Upper lobe of right lung (tissue), 1 donor: ENCODE results near the gene ELAVL3. TPM values are rescaled to one million over a fixed set of nuclear protein-coding genes. Genes with fewer than 3 reads are reported as not detected.

Source experiments
- ATAC-seq: fragments of 200-7000 bp; cut with Tn5 transposase; one replicate; pipeline ENCODE4 v1.9.1; 2020; ENCODE audit warnings: mild to moderate bottlenecking, moderate library complexity
- DNase-seq: peaks from one replicate; pipeline ENCODE4 v3.0.0-alpha.2; 2020
- H3K27ac ChIP-seq: fragments of 200-600 bp; one replicate; pipeline ENCODE4 v1.8.0; 2022
- H3K27me3 ChIP-seq: fragments of 200-600 bp; one replicate; pipeline ENCODE4 v1.8.0; 2022; ENCODE audit warnings: mild to moderate bottlenecking
- H3K36me3 ChIP-seq: fragments of 200-600 bp; one replicate; pipeline ENCODE4 v1.8.0; 2022
- H3K4me1 ChIP-seq: fragments of 200-600 bp; one replicate; pipeline ENCODE4 v1.8.0; 2022
- H3K4me3 ChIP-seq: fragments of 200-600 bp; one replicate; pipeline ENCODE4 v1.8.0; 2022; ENCODE audit warnings: mild to moderate bottlenecking
- H3K9me3 ChIP-seq: fragments of 200-600 bp; one replicate; pipeline ENCODE4 v1.8.0; 2022
- CTCF ChIP-seq: fragments of 200-600 bp; IDR thresholded peaks from one replicate; pipeline ENCODE4 v1.8.0; 2022; ENCODE audit warnings: antibody characterized with exemption
- intact Hi-C: fragments of 100-400 bp; cut with DNase I; formaldehyde crosslinking; loops from one replicate; pipeline ENCODE4 v1.11.0; 2022
- long read RNA-seq: library from polyadenylated mRNA; unstranded; transcript quantifications from one replicate; pipeline ENCODE4 v2.0.0, GENCODE V29; 2021
- total RNA-seq: library from RNA; stranded (reverse); fragmentation: NEBNext Ultra II Directional; extraction: Animal tissue kit (Norgen Biotek cat#: 25700); gene quantifications from one replicate; pipeline ENCODE4 v1.2.1, GENCODE V29; 2021
- donor health status: DM: no; HTN: yes; CAD: no; lungs with severe emphysema.

Gene ELAVL3
- not detected for total RNA-seq
- long read RNA-seq = 0 reads

GRCh38 chr19:11480715-11481533 lies at the start of gene ELAVL3:
Gene ELAVL3, minus strand, starts transcription at chr19:11481046. Its CDS starts 438 bp downstream, at chr19:11480608.
- no peak within 1 kb of the TSS for H3K27ac ChIP-seq
- DNase-seq = no peak
- no peak within 1 kb of the TSS for H3K4me3 ChIP-seq
- no peaks in the 10 kb centered on the region for H3K9me3 ChIP-seq
- H3K27me3 ChIP-seq = peaks cover 41% of the 10 kb centered on the region
- ATAC-seq = no peak
- no peak for TF ChIP-seq CTCF
- intact Hi-C loops = no loop called here
- H3K36me3 ChIP-seq = no peaks in the 10 kb centered on the region
- peaks cover 17% of the 10 kb centered on the region for H3K4me1 ChIP-seq

- Histone ChIP-seq H3K4me1 (peaks cover 12% of the 10 kb centered on the region), H3K27ac (no peak overlapping the region), H3K27me3 (no peaks in the 10 kb centered on the region), H3K36me3 (no peaks in the 10 kb centered on the region), H3K9me3 (no peaks in the 10 kb centered on the region), H3K4me3 (no peak overlapping the region)
- intact Hi-C loops = no loop called here
- ATAC-seq (peak; percentile 24), DNase-seq (peak; percentile 87)
- no peak for TF ChIP-seq CTCF
Measured at GRCh38 chr19:11530432-11530831, 49.6 kb upstream of the ELAVL3 start.

GRCh38 chr19:11528551-11529341 lies 47.9 kb upstream of the ELAVL3 start, which contains the start of gene ECSIT:
Gene ECSIT, minus strand, starts transcription at chr19:11529134. Its CDS starts 9,964 bp downstream, at chr19:11519170.
- peaks cover 12% of the 10 kb centered on the region for H3K4me1 ChIP-seq
- TF ChIP-seq CTCF = no peak
- H3K27ac ChIP-seq = peak within 1 kb of the TSS; percentile 84
- peak within 1 kb of the TSS; percentile 72 for H3K4me3 ChIP-seq
- intact Hi-C loops = no loop called here
- peak; percentile 99 for ATAC-seq
- peak; percentile 97 for DNase-seq
- no peaks in the 10 kb centered on the region for H3K9me3 ChIP-seq
- no peaks in the 10 kb centered on the region for H3K27me3 ChIP-seq
- H3K36me3 ChIP-seq = peaks cover 11% of the 10 kb centered on the region

- H3K36me3 ChIP-seq = peaks cover 36% of the 10 kb centered on the region
- intact Hi-C loops = no loop called here
Measured at GRCh38 chr19:11519138-11519537, 38.3 kb upstream of the ELAVL3 start.

GRCh38 chr19:11513946-11514345 lies 33.1 kb upstream of the ELAVL3 start:
- Histone ChIP-seq H3K9me3 (no peaks in the 10 kb centered on the region), H3K27ac (no peak overlapping the region), H3K4me1 (no peaks in the 10 kb centered on the region), H3K4me3 (no peak overlapping the region), H3K36me3 (peaks cover 34% of the 10 kb centered on the region), H3K27me3 (no peaks in the 10 kb centered on the region)
- TF ChIP-seq CTCF = no peak
- intact Hi-C loops = no loop called here
- no peak for DNase-seq
- ATAC-seq = peak; percentile 12

More at GRCh38 chr19:11519138-11519537, 38.3 kb upstream of the ELAVL3 start:
- Histone ChIP-seq H3K9me3 (no peaks in the 10 kb centered on the region), H3K4me1 (no peaks in the 10 kb centered on the region), H3K4me3 (no peak overlapping the region), H3K27me3 (no peaks in the 10 kb centered on the region), H3K27ac (no peak overlapping the region)
- TF ChIP-seq CTCF = no peak
- DNase-seq = no peak
- ATAC-seq = no peak
